PC-3 (cell line): Measurements from ENCODE around the gene MAST2. TPM values are rescaled to one million over a fixed set of nuclear protein-coding genes. Genes with fewer than 3 reads are reported as not detected.

ENCODE experiments used
- ATAC-seq: fragments of 200-7000 bp; cut with Tn5 transposase; 2 replicates; pipeline ENCODE4 v1.9.1; 2020; ENCODE audit warnings: mild to moderate bottlenecking, moderate library complexity
- BruUV-seq: library from RNA; stranded (reverse); fragments of 400-500 nt; replicated peaks from 2 replicates; lab custom pipeline; 2021; lab: Mats Ljungman, UMichigan
- CTCF ChIA-PET: fragments of 300-600 bp; sonication (Branson Sonifier 250); formaldehyde crosslinking; loops from one replicate; lab custom pipeline; 2022; ENCODE audit warnings: antibody characterized with exemption; lab: Charles Lee
- POLR2A ChIA-PET: fragments of 300-600 bp; sonication (Branson Sonifier 250); formaldehyde crosslinking; loops from one replicate; lab custom pipeline; 2022; ENCODE audit warnings: antibody characterized with exemption; ENCODE audit not compliant: unreplicated experiment; lab: Charles Lee
- DNase-seq: peaks from one replicate; pipeline ENCODE4 v3.0.0-alpha.2; 2015
- H2AFZ ChIP-seq: fragments of 300-600 bp; sonication (generic); 2 replicates; pipeline ENCODE4 v1.6.0; 2016; ENCODE audit warnings: antibody characterized with exemption, low read length
- H3F3A ChIP-seq: fragments of 300-600 bp; sonication (generic); one replicate; pipeline ENCODE4 v1.6.0; 2017; ENCODE audit warnings: antibody characterized with exemption, low read length, control low read depth, mild to moderate bottlenecking; ENCODE audit not compliant: unreplicated experiment
- H3K27ac ChIP-seq: fragments of 300-600 bp; sonication (generic); 2 replicates; pipeline ENCODE4 v1.5.1; 2016; ENCODE audit warnings: mild to moderate bottlenecking, low read length
- H3K27me3 ChIP-seq: fragments of 300-600 bp; sonication (generic); 2 replicates; pipeline ENCODE4 v1.6.1; 2016; ENCODE audit warnings: low read length, mixed read lengths
- H3K36me3 ChIP-seq: fragments of 300-600 bp; sonication (generic); 2 replicates; pipeline ENCODE4 v1.6.1; 2016; ENCODE audit warnings: low read depth, mixed run types, low read length, mixed read lengths
- H3K4me1 ChIP-seq: fragments of 300-600 bp; sonication (generic); 2 replicates; pipeline ENCODE4 v1.5.1; 2016; ENCODE audit warnings: low read length; ENCODE audit not compliant: insufficient read depth
- H3K4me2 ChIP-seq: fragments of 300-600 bp; sonication (generic); 2 replicates; pipeline ENCODE4 v1.6.0; 2016; ENCODE audit warnings: low read length
- H3K4me3 ChIP-seq: fragments of 300-600 bp; sonication (generic); 2 replicates; pipeline ENCODE4 v1.5.1; 2016; ENCODE audit warnings: mild to moderate bottlenecking, low read length, mixed read lengths
- H3K79me2 ChIP-seq: fragments of 300-600 bp; sonication (generic); 2 replicates; pipeline ENCODE4 v1.6.1; 2017; ENCODE audit warnings: low read length, mixed read lengths
- H3K9ac ChIP-seq: fragments of 300-600 bp; sonication (generic); 2 replicates; pipeline ENCODE4 v1.6.0; 2016; ENCODE audit warnings: mild to moderate bottlenecking, low read length
- H3K9me2 ChIP-seq: fragments of 300-600 bp; sonication (generic); replicated peaks from 2 replicates; pipeline ENCODE4 v1.6.1; 2016; ENCODE audit warnings: mixed run types, low read length, mixed read lengths
- H3K9me3 ChIP-seq: fragments of 300-600 bp; sonication (generic); 2 replicates; pipeline ENCODE4 v1.6.1; 2016; ENCODE audit warnings: low read length, mixed read lengths
- H4K20me1 ChIP-seq: fragments of 300-600 bp; sonication (generic); 2 replicates; pipeline ENCODE4 v1.6.1; 2016; ENCODE audit warnings: low read length, mixed read lengths
- EZH2 ChIP-seq: fragments of 300-600 bp; sonication (generic); IDR thresholded peaks from one replicate; pipeline ENCODE4 v1.6.1; 2017; ENCODE audit warnings: antibody characterized with exemption, mild to moderate bottlenecking, low read length; ENCODE audit not compliant: unreplicated experiment
- EZH2phosphoT487 ChIP-seq: fragments of 300-600 bp; sonication (generic); IDR thresholded peaks from 2 replicates; pipeline ENCODE4 v1.6.1; 2018; ENCODE audit warnings: mild to moderate bottlenecking, antibody characterized with exemption, low read length, borderline replicate concordance
- intact Hi-C: fragments of 100-400 bp; cut with micrococcal nuclease; formaldehyde crosslinking; loops from 2 replicates; pipeline ENCODE4 v1.9.0; 2023
- total RNA-seq: library from RNA; depleted of rRNA; stranded (reverse); fragments of >200 nt; gene quantifications from 2 replicates; pipeline ENCODE4 v1.2.3, GENCODE V29; 2014
- TF ChIP-seq, protein P1 (sequence below): fragments of 300-600 bp; sonication (generic); conservative IDR thresholded peaks from 2 replicates; pipeline ENCODE4 v1.5.1; 2017; ENCODE audit warnings: antibody characterized with exemption, low read depth, mild to moderate bottlenecking, low read length

MAST2 gene
- total RNA-seq, 1 experiment from 2014 or later = 29.3 TPM

DNA sequence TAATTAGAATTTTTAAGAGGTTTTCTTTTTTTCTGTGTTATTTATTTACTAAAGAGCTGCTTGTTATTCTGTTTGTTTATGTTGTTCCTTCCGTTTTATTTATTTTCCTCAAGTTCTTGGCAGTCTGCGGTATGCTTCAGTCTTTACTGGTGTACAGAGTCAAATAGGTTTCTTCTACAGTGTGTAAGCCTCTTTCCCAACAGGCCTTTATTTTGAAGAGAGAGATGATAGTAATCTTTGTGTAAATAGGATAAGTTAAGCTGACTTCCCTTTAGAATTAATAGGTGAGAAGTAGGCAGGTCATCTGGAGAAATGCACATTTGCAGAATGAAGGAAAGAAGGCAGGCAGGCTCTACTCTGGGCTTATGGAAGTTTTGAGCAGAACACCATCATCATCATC is 23.8 kb downstream of the MAST2 start:
- no peaks in the 10 kb centered on the region for H3K9me2 ChIP-seq
- no peaks in the 10 kb centered on the region for H3K4me1 ChIP-seq
- H3K79me2 ChIP-seq = peaks cover 18% of the 10 kb centered on the region
- CTCF ChIA-PET = no interaction called here
- BruUV-seq = no TSS peak
- intact Hi-C loops = no loop called here
- H3K9ac ChIP-seq = no peak overlapping the region
- no peak overlapping the region for H3K4me3 ChIP-seq
- POLR2A ChIA-PET = interaction anchor here (0.6 kb wide), 1 partner anchor 63 kb away, joined by 4 read pairs; no protein-coding TSS in a partner anchor
- TF ChIP-seq EZH2 (no peak), EZH2phosphoT487 (no peak)
- TF ChIP-seq, protein P1, sequence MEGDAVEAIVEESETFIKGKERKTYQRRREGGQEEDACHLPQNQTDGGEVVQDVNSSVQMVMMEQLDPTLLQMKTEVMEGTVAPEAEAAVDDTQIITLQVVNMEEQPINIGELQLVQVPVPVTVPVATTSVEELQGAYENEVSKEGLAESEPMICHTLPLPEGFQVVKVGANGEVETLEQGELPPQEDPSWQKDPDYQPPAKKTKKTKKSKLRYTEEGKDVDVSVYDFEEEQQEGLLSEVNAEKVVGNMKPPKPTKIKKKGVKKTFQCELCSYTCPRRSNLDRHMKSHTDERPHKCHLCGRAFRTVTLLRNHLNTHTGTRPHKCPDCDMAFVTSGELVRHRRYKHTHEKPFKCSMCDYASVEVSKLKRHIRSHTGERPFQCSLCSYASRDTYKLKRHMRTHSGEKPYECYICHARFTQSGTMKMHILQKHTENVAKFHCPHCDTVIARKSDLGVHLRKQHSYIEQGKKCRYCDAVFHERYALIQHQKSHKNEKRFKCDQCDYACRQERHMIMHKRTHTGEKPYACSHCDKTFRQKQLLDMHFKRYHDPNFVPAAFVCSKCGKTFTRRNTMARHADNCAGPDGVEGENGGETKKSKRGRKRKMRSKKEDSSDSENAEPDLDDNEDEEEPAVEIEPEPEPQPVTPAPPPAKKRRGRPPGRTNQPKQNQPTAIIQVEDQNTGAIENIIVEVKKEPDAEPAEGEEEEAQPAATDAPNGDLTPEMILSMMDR = no peak
- H3K9me3 ChIP-seq = no peaks in the 10 kb centered on the region
- H3K27ac ChIP-seq = no peak overlapping the region
- H3K36me3 ChIP-seq = peaks cover 8% of the 10 kb centered on the region
- H2AFZ ChIP-seq = no peak overlapping the region
- DNase-seq (no peak), ATAC-seq (no peak)
- no peaks in the 10 kb centered on the region for H4K20me1 ChIP-seq
- no peaks in the 10 kb centered on the region for H3K27me3 ChIP-seq
- no peaks in the 10 kb centered on the region for H3F3A ChIP-seq
- no peak overlapping the region for H3K4me2 ChIP-seq

DNA sequence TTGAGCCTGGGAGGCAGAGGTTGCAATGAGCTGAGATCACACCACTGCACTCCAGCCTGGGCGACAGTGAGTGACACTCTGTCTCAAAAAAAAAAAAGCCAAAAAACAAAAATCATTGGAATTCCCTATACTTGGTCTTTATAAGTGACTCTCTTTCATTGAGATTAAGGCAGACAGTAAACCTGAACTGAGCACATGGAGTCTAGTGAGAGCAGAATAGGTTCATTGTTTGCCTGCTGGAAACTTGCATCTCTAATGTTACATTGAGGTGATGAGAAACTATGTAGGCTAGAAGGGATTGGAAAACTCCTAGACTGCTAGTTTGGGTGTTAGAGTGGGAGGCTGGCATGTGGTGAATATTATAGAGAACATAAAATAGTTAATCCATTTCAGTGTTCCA is 25.4 kb downstream of the MAST2 start:
- H3K36me3 ChIP-seq = peaks cover 8% of the 10 kb centered on the region
- ATAC-seq (no peak), DNase-seq (no peak)
- H3K9me3 ChIP-seq = no peaks in the 10 kb centered on the region
- no peak overlapping the region for H3K27ac ChIP-seq
- POLR2A ChIA-PET = no interaction called here
- no peak overlapping the region for H3K9ac ChIP-seq
- intact Hi-C loops = no loop called here
- no peak overlapping the region for H3K4me3 ChIP-seq
- TF ChIP-seq EZH2phosphoT487 (no peak), EZH2 (no peak)
- TF ChIP-seq, protein P1 = no peak
- H3F3A ChIP-seq = no peaks in the 10 kb centered on the region
- H4K20me1 ChIP-seq = no peaks in the 10 kb centered on the region
- no TSS peak for BruUV-seq
- H3K79me2 ChIP-seq = peaks cover 4% of the 10 kb centered on the region; the same call in 1 of the 2 replicates
- H3K27me3 ChIP-seq = no peaks in the 10 kb centered on the region
- no peak overlapping the region for H3K4me2 ChIP-seq
- no peak overlapping the region for H2AFZ ChIP-seq
- H3K4me1 ChIP-seq = no peaks in the 10 kb centered on the region
- CTCF ChIA-PET = no interaction called here
- no peaks in the 10 kb centered on the region for H3K9me2 ChIP-seq

DNA sequence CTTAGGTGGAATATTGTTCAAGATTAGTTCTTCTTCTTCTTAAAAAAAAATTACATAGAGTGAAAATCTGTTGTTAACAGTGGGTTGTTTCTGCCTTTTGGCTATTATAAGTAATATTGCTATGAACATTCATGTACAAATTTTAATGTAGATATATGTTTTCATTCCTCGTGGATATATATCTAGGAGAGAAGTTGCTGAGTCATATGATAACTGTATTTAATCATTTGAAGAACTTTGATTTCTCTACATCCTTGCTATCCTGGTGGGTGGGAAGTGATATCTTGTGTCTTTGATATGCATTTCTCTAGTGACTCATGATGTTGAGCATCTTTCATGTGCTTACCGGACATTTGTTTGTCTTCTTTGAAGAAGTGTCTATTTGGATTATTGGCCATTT is 29.9 kb downstream of the MAST2 start:
- Histone ChIP-seq H3K4me2 (no peak overlapping the region), H3K27me3 (no peaks in the 10 kb centered on the region), H3K4me3 (no peak overlapping the region), H2AFZ (no peak overlapping the region), H3K36me3 (peaks cover 11% of the 10 kb centered on the region), H3K9ac (no peak overlapping the region), H4K20me1 (no peaks in the 10 kb centered on the region), H3K27ac (no peak overlapping the region), H3K9me3 (no peaks in the 10 kb centered on the region), H3K9me2 (no peaks in the 10 kb centered on the region), H3K4me1 (no peaks in the 10 kb centered on the region), H3K79me2 (no peaks in the 10 kb centered on the region), H3F3A (no peaks in the 10 kb centered on the region)
- CTCF ChIA-PET = no interaction called here
- intact Hi-C loops = no loop called here
- TF ChIP-seq EZH2 (no peak), EZH2phosphoT487 (no peak)
- TF ChIP-seq, protein P1 = no peak
- no peak for ATAC-seq
- no peak for DNase-seq
- POLR2A ChIA-PET = no interaction called here
- no TSS peak for BruUV-seq
